HEK293 (cell line): ENCODE measurements around the gene ARMC3.

Experiments
- CTCF ChIA-PET: fragments of 350-600 bp; formaldehyde crosslinking; extraction: SDS; loops from one replicate; lab custom pipeline; 2021; ENCODE audit warnings: antibody characterized with exemption; lab: Yijun Ruan, JAX
- POLR2A ChIA-PET: fragments of 300-600 bp; formaldehyde crosslinking; extraction: SDS; loops from one replicate; lab custom pipeline; 2020; ENCODE audit warnings: antibody characterized with exemption, inconsistent platforms; lab: Yijun Ruan, JAX
- H3K27ac ChIP-seq: fragments of 200-500 bp; sonication (Bioruptor generic); 2 replicates; pipeline ENCODE4 v1.5.1; 2014; ENCODE audit warnings: low read depth, low read length, control low read depth, inconsistent platforms; ENCODE audit errors: extremely low read depth
- H3K36me3 ChIP-seq, 2 experiments: fragments of 200-500 bp in 1 of 2; sonication (Bioruptor generic) in 1 of 2; 1 replicate in 1 of 2; 2 replicates in 1 of 2; pipeline ENCODE4 v1.5.1; 2014 to 2017; ENCODE audit warnings: inconsistent platforms in 2 of 2, low read length in 2 of 2; ENCODE audit not compliant: control insufficient read depth in 2 of 2, insufficient read depth in 1 of 2
- H3K4me1 ChIP-seq: fragments of 200-500 bp; sonication (Bioruptor generic); 2 replicates; pipeline ENCODE4 v1.5.1; 2014; ENCODE audit warnings: mild to moderate bottlenecking, low read length, inconsistent platforms; ENCODE audit not compliant: control insufficient read depth, insufficient read depth
- H3K4me3 ChIP-seq: 2 replicates; pipeline ENCODE4 v1.5.1; 2011; ENCODE audit warnings: low read depth, mild to moderate bottlenecking, control low read depth, low read length, moderate library complexity
- H3K9me3 ChIP-seq: fragments of 200-500 bp; sonication (Bioruptor generic); 2 replicates; pipeline ENCODE4 v1.5.1; 2014; ENCODE audit warnings: low read depth, low read length, inconsistent platforms; ENCODE audit not compliant: control insufficient read depth, insufficient read depth
- GFI1B ChIP-seq: fragments of 450-650 bp; formaldehyde crosslinking; IDR thresholded peaks from 2 replicates; pipeline ENCODE4 v1.5.1; 2016; ENCODE audit warnings: missing biosample characterization, missing genetic modification characterization
- GLI2 ChIP-seq: fragments of 450-650 bp; formaldehyde crosslinking; IDR thresholded peaks from 2 replicates; pipeline ENCODE4; 2017; ENCODE audit warnings: missing biosample characterization, missing genetic modification characterization, low read depth, borderline replicate concordance
- KLF16 ChIP-seq: fragments of 450-650 bp; formaldehyde crosslinking; IDR thresholded peaks from 2 replicates; pipeline ENCODE4 v1.5.1; 2017; ENCODE audit warnings: missing biosample characterization, missing genetic modification characterization
- PRDM1 ChIP-seq: fragments of 450-650 bp; formaldehyde crosslinking; IDR thresholded peaks from 2 replicates; pipeline ENCODE4; 2016; ENCODE audit warnings: missing biosample characterization, missing genetic modification characterization
- SCRT1 ChIP-seq: fragments of 450-650 bp; formaldehyde crosslinking; IDR thresholded peaks from 2 replicates; pipeline ENCODE4 v1.5.1; 2016; ENCODE audit warnings: missing biosample characterization, missing genetic modification characterization, borderline replicate concordance
- TCF7L2 ChIP-seq: IDR thresholded peaks from 2 replicates; pipeline ENCODE4 v1.6.1; 2011; ENCODE audit warnings: low read depth, mild to moderate bottlenecking, inconsistent platforms, low read length, moderate library complexity, borderline replicate concordance
- TRIM28 ChIP-seq: IDR thresholded peaks from 2 replicates; pipeline ENCODE4 v1.6.1; 2011; ENCODE audit warnings: low read length, control low read depth, borderline replicate concordance
- WT1 ChIP-seq: fragments of 450-650 bp; formaldehyde crosslinking; IDR thresholded peaks from 2 replicates; pipeline ENCODE4 v1.5.1; 2016; ENCODE audit warnings: missing biosample characterization, missing genetic modification characterization
- ZNF211 ChIP-seq: fragments of 450-650 bp; formaldehyde crosslinking; IDR thresholded peaks from 2 replicates; pipeline ENCODE4 v1.5.1; 2016; ENCODE audit warnings: low read depth, missing biosample characterization, missing genetic modification characterization
- ZNF214 ChIP-seq: fragments of 450-650 bp; formaldehyde crosslinking; IDR thresholded peaks from 2 replicates; pipeline ENCODE4 v1.5.1; 2017; ENCODE audit warnings: missing biosample characterization, mild to moderate bottlenecking, missing genetic modification characterization, borderline replicate concordance
- ZNF350 ChIP-seq: fragments of 450-650 bp; formaldehyde crosslinking; IDR thresholded peaks from 2 replicates; pipeline ENCODE4 v1.5.0; 2017; ENCODE audit warnings: missing biosample characterization, mild to moderate bottlenecking, missing genetic modification characterization
- ZNF391 ChIP-seq: fragments of 450-650 bp; formaldehyde crosslinking; IDR thresholded peaks from 2 replicates; pipeline ENCODE4 v1.5.1; 2016; ENCODE audit warnings: low read depth, missing biosample characterization, missing genetic modification characterization, borderline replicate concordance
- ZNF501 ChIP-seq: fragments of 450-650 bp; formaldehyde crosslinking; IDR thresholded peaks from 2 replicates; pipeline ENCODE4 v1.5.1; 2016; ENCODE audit warnings: missing biosample characterization, missing genetic modification characterization
- ZNF596 ChIP-seq: fragments of 450-650 bp; IDR thresholded peaks from 2 replicates; pipeline ENCODE4 v1.5.0; 2018; ENCODE audit warnings: missing biosample characterization, mild to moderate bottlenecking, missing genetic modification characterization, moderate library complexity
- ZNF600 ChIP-seq: fragments of 450-650 bp; formaldehyde crosslinking; IDR thresholded peaks from 2 replicates; pipeline ENCODE4 v1.5.1; 2016; ENCODE audit warnings: missing biosample characterization, missing genetic modification characterization
- ZNF610 ChIP-seq: fragments of 450-650 bp; formaldehyde crosslinking; IDR thresholded peaks from 2 replicates; pipeline ENCODE4 v1.5.1; 2016; ENCODE audit warnings: missing biosample characterization, missing genetic modification characterization, borderline replicate concordance
- ZNF837 ChIP-seq: fragments of 450-650 bp; formaldehyde crosslinking; IDR thresholded peaks from 2 replicates; pipeline ENCODE4 v1.5.1; 2016; ENCODE audit warnings: missing biosample characterization, missing genetic modification characterization
- ZNF843 ChIP-seq: fragments of 450-650 bp; formaldehyde crosslinking; IDR thresholded peaks from 2 replicates; pipeline ENCODE4 v1.5.1; 2016; ENCODE audit warnings: missing biosample characterization, missing genetic modification characterization
- TF ChIP-seq, protein P1 (sequence below): fragments of 450-650 bp; formaldehyde crosslinking; IDR thresholded peaks from 2 replicates; pipeline ENCODE4 v1.5.1; 2017; ENCODE audit warnings: missing biosample characterization, missing genetic modification characterization
- TF ChIP-seq, protein P2 (sequence below): IDR thresholded peaks from 2 replicates; pipeline ENCODE4 v1.6.1; 2011; ENCODE audit warnings: mild to moderate bottlenecking, low read depth, low read length, borderline replicate concordance
- TF ChIP-seq, protein P3 (sequence below): fragments of 450-650 bp; formaldehyde crosslinking; IDR thresholded peaks from 2 replicates; pipeline ENCODE4 v1.5.1; 2017; ENCODE audit warnings: missing biosample characterization, mild to moderate bottlenecking, missing genetic modification characterization, moderate library complexity
- TF ChIP-seq, protein P4 (sequence below): fragments of 450-650 bp; formaldehyde crosslinking; IDR thresholded peaks from 2 replicates; pipeline ENCODE4 v1.5.1; 2016; ENCODE audit warnings: missing biosample characterization, missing genetic modification characterization

The ARMC3 gene

DNA sequence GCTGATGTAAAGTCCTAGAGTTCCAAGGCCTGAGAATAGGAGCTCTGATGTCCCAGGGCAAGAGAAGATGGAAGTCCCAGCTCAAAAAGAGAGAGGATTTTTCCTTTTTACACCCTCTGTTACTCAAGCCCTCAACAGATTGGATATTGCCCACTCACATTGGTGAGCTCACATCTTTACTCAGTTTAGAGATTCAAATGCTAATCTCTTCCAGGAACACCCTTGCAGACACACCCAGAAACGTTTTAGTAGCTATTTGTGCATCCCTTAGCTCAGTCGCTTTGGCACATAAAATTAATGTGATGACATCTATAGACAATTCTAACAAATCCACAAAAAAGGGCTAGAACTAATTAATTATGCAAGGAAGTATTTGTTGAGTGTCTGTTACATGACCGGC lies 27.1 kb downstream of the ARMC3 start:
- no peak for TF ChIP-seq ZNF391 (tag by site-specific recombination)
- TF ChIP-seq WT1, result no peak
- TF ChIP-seq TCF7L2, result no peak
- no peak for TF ChIP-seq PRDM1 (tag by site-specific recombination)
- TF ChIP-seq ZNF350 (tag by site-specific recombination), result no peak
- TF ChIP-seq, protein P1, sequence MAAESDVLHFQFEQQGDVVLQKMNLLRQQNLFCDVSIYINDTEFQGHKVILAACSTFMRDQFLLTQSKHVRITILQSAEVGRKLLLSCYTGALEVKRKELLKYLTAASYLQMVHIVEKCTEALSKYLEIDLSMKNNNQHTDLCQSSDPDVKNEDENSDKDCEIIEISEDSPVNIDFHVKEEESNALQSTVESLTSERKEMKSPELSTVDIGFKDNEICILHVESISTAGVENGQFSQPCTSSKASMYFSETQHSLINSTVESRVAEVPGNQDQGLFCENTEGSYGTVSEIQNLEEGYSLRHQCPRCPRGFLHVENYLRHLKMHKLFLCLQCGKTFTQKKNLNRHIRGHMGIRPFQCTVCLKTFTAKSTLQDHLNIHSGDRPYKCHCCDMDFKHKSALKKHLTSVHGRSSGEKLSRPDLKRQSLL (tag by site-specific recombination), result no peak
- TF ChIP-seq ZNF610, result no peak
- TF ChIP-seq, all 188 proteins: peak for 0
- Histone ChIP-seq H3K36me3 (no peaks in the 10 kb centered on the region), H3K9me3 (no peaks in the 10 kb centered on the region; the same call in 1 of the 2 replicates), H3K27ac (no peak overlapping the region), H3K4me3 (no peak overlapping the region), H3K4me1 (no peaks in the 10 kb centered on the region)
- CTCF ChIA-PET, result no interaction called here
- POLR2A ChIA-PET, result no interaction called here

DNA sequence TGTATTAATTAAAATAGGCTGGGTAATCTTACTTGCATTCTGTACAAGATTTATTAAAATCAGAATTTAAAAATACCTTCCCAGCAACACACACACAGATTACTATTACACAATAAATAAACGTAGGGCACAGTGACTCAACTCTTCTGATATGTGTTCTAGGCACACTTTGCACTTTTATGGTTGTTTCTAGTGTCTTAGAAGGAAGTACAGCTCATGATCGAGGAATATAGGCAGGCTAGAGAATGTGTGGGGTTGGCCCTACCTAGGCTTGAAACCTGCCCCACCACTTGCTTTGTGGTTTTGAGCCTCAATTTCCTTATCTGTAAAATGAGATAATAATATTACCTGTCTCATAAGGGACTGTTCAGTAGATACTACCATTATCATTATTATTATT lies 30.5 kb downstream of the ARMC3 start:
- CTCF ChIA-PET, result no interaction called here
- POLR2A ChIA-PET, result no interaction called here
- no peak overlapping the region for H3K4me3 ChIP-seq
- H3K4me1 ChIP-seq, result no peaks in the 10 kb centered on the region
- no peaks in the 10 kb centered on the region for H3K9me3 ChIP-seq
- H3K27ac ChIP-seq, result no peak overlapping the region
- TF ChIP-seq TRIM28 (no peak), ZNF600 (no peak), ZNF211 (tag by site-specific recombination) (no peak), GFI1B (tag by site-specific recombination) (no peak), ZNF837 (tag by site-specific recombination) (no peak), ZNF501 (tag by site-specific recombination) (no peak), GLI2 (tag by site-specific recombination) (no peak), ZNF214 (no peak), ZNF843 (tag by site-specific recombination) (no peak), KLF16 (tag by site-specific recombination) (no peak), ZNF596 (tag by site-specific recombination) (no peak), SCRT1 (no peak)
- TF ChIP-seq, protein P2, sequence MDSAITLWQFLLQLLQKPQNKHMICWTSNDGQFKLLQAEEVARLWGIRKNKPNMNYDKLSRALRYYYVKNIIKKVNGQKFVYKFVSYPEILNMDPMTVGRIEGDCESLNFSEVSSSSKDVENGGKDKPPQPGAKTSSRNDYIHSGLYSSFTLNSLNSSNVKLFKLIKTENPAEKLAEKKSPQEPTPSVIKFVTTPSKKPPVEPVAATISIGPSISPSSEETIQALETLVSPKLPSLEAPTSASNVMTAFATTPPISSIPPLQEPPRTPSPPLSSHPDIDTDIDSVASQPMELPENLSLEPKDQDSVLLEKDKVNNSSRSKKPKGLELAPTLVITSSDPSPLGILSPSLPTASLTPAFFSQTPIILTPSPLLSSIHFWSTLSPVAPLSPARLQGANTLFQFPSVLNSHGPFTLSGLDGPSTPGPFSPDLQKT, result no peak
- TF ChIP-seq, protein P3, sequence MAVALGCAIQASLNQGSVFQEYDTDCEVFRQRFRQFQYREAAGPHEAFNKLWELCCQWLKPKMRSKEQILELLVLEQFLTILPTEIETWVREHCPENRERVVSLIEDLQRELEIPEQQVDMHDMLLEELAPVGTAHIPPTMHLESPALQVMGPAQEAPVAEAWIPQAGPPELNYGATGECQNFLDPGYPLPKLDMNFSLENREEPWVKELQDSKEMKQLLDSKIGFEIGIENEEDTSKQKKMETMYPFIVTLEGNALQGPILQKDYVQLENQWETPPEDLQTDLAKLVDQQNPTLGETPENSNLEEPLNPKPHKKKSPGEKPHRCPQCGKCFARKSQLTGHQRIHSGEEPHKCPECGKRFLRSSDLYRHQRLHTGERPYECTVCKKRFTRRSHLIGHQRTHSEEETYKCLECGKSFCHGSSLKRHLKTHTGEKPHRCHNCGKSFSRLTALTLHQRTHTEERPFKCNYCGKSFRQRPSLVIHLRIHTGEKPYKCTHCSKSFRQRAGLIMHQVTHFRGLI, result no peak
- TF ChIP-seq, protein P4, sequence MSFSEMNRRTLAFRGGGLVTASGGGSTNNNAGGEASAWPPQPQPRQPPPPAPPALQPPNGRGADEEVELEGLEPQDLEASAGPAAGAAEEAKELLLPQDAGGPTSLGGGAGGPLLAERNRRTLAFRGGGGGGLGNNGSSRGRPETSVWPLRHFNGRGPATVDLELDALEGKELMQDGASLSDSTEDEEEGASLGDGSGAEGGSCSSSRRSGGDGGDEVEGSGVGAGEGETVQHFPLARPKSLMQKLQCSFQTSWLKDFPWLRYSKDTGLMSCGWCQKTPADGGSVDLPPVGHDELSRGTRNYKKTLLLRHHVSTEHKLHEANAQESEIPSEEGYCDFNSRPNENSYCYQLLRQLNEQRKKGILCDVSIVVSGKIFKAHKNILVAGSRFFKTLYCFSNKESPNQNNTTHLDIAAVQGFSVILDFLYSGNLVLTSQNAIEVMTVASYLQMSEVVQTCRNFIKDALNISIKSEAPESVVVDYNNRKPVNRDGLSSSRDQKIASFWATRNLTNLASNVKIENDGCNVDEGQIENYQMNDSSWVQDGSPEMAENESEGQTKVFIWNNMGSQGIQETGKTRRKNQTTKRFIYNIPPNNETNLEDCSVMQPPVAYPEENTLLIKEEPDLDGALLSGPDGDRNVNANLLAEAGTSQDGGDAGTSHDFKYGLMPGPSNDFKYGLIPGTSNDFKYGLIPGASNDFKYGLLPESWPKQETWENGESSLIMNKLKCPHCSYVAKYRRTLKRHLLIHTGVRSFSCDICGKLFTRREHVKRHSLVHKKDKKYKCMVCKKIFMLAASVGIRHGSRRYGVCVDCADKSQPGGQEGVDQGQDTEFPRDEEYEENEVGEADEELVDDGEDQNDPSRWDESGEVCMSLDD, result no peak
- TF ChIP-seq, all 188 proteins: peak for 0
- no peaks in the 10 kb centered on the region for H3K36me3 ChIP-seq
